Measurements from ENCODE around the gene CDH23.

DNA sequence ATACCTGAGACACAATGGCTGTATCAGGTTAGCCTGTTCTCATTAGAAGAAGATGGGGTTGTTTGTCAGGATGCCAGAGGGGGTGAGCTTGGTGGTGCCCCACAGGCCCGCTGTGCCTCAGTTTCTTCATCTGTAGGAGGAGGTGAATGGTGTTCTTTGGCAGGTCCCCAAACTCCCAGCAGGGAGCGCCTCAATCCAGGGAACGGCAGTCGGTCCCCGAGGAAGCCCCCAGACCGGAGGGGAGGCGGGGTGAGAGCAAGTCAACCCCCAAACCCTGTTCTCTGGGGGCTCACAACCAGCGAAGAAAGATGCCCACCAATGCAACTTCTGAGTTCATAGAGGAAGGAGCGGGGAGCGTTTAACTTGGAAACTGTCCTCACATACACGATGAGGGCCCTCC, 306.9 kb downstream of the CDH23 start:
- TF ChIP-seq FOXM1 (IDR thresholded peaks at IDR 0.05; ENCODE audit: borderline replicate concordance) (no peak), FOXK2 (IDR thresholded peaks at IDR 0.05) (no peak)

All from HEK293T (cell line).